HEK293 (cell line): ENCODE data around the gene DOK6.

Source experiments
- CTCF ChIA-PET: fragments of 350-600 bp; formaldehyde crosslinking; extraction: SDS; loops from one replicate; lab custom pipeline; 2021; ENCODE audit warnings: antibody characterized with exemption; lab: Yijun Ruan, JAX
- POLR2A ChIA-PET: fragments of 300-600 bp; formaldehyde crosslinking; extraction: SDS; loops from one replicate; lab custom pipeline; 2020; ENCODE audit warnings: antibody characterized with exemption, inconsistent platforms; lab: Yijun Ruan, JAX
- H3K27ac ChIP-seq: fragments of 200-500 bp; sonication (Bioruptor generic); 2 replicates; pipeline ENCODE4 v1.5.1; 2014; ENCODE audit warnings: low read depth, low read length, control low read depth, inconsistent platforms; ENCODE audit errors: extremely low read depth
- H3K36me3 ChIP-seq, 2 experiments: fragments of 200-500 bp in 1 of 2; sonication (Bioruptor generic) in 1 of 2; 1 replicate in 1 of 2; 2 replicates in 1 of 2; pipeline ENCODE4 v1.5.1; 2014 to 2017; ENCODE audit warnings: inconsistent platforms in 2 of 2, low read length in 2 of 2; ENCODE audit not compliant: control insufficient read depth in 2 of 2, insufficient read depth in 1 of 2
- H3K4me1 ChIP-seq: fragments of 200-500 bp; sonication (Bioruptor generic); 2 replicates; pipeline ENCODE4 v1.5.1; 2014; ENCODE audit warnings: mild to moderate bottlenecking, low read length, inconsistent platforms; ENCODE audit not compliant: control insufficient read depth, insufficient read depth
- H3K4me3 ChIP-seq: 2 replicates; pipeline ENCODE4 v1.5.1; 2011; ENCODE audit warnings: low read depth, mild to moderate bottlenecking, control low read depth, low read length, moderate library complexity
- H3K9me3 ChIP-seq: fragments of 200-500 bp; sonication (Bioruptor generic); 2 replicates; pipeline ENCODE4 v1.5.1; 2014; ENCODE audit warnings: low read depth, low read length, inconsistent platforms; ENCODE audit not compliant: control insufficient read depth, insufficient read depth
- HOXC10 ChIP-seq: sonication (generic); formaldehyde crosslinking; IDR thresholded peaks from 2 replicates; pipeline ENCODE4 v1.8.1; 2023; ENCODE audit warnings: mild to moderate bottlenecking, missing genetic modification reagents
- SP2 ChIP-seq: fragments of 450-650 bp; formaldehyde crosslinking; IDR thresholded peaks from 2 replicates; pipeline ENCODE4 v1.5.1; 2016; ENCODE audit warnings: missing biosample characterization, missing genetic modification characterization
- TRIM28 ChIP-seq: IDR thresholded peaks from 2 replicates; pipeline ENCODE4 v1.6.1; 2011; ENCODE audit warnings: low read length, control low read depth, borderline replicate concordance
- ZNF19 ChIP-seq: fragments of 450-650 bp; formaldehyde crosslinking; IDR thresholded peaks from 2 replicates; pipeline ENCODE4; 2016; ENCODE audit warnings: missing biosample characterization, missing genetic modification characterization, low read depth
- ZNF202 ChIP-seq: fragments of 450-650 bp; formaldehyde crosslinking; IDR thresholded peaks from 2 replicates; pipeline ENCODE4 v1.5.1; 2016; ENCODE audit warnings: missing biosample characterization, missing genetic modification characterization, borderline replicate concordance
- ZNF248 ChIP-seq: fragments of 450-650 bp; formaldehyde crosslinking; IDR thresholded peaks from 2 replicates; pipeline ENCODE4 v1.5.1; 2017; ENCODE audit warnings: missing biosample characterization, missing genetic modification characterization
- ZNF366 ChIP-seq: fragments of 450-650 bp; formaldehyde crosslinking; conservative IDR thresholded peaks from 2 replicates; pipeline ENCODE4 v1.5.1; 2016; ENCODE audit warnings: missing biosample characterization, missing genetic modification characterization
- ZNF391 ChIP-seq: fragments of 450-650 bp; formaldehyde crosslinking; IDR thresholded peaks from 2 replicates; pipeline ENCODE4 v1.5.1; 2016; ENCODE audit warnings: low read depth, missing biosample characterization, missing genetic modification characterization, borderline replicate concordance
- ZNF654 ChIP-seq: fragments of 450-650 bp; formaldehyde crosslinking; IDR thresholded peaks from 2 replicates; pipeline ENCODE4 v1.5.1; 2016; ENCODE audit warnings: low read depth, missing biosample characterization, missing genetic modification characterization
- ZNF664 ChIP-seq: fragments of 450-650 bp; formaldehyde crosslinking; IDR thresholded peaks from 2 replicates; pipeline ENCODE4 v1.5.1; 2016; ENCODE audit warnings: missing biosample characterization, missing genetic modification characterization
- ZNF76 ChIP-seq: fragments of 450-650 bp; formaldehyde crosslinking; IDR thresholded peaks from 2 replicates; pipeline ENCODE4; 2016; ENCODE audit warnings: low read depth, missing biosample characterization, missing genetic modification characterization, borderline replicate concordance
- ZNF791 ChIP-seq: fragments of 450-650 bp; formaldehyde crosslinking; IDR thresholded peaks from 2 replicates; pipeline ENCODE4 v1.5.1; 2016; ENCODE audit warnings: missing biosample characterization, missing genetic modification characterization
- ZNF792 ChIP-seq: fragments of 450-650 bp; formaldehyde crosslinking; IDR thresholded peaks from 2 replicates; pipeline ENCODE4 v1.5.1; 2016; ENCODE audit warnings: missing biosample characterization, missing genetic modification characterization
- ZNF837 ChIP-seq: fragments of 450-650 bp; formaldehyde crosslinking; IDR thresholded peaks from 2 replicates; pipeline ENCODE4 v1.5.1; 2016; ENCODE audit warnings: missing biosample characterization, missing genetic modification characterization
- ZSCAN16 ChIP-seq: fragments of 450-650 bp; formaldehyde crosslinking; IDR thresholded peaks from 2 replicates; pipeline ENCODE4 v1.5.1; 2016; ENCODE audit warnings: missing biosample characterization, missing genetic modification characterization
- TF ChIP-seq, protein P1 (sequence below): fragments of 450-650 bp; formaldehyde crosslinking; IDR thresholded peaks from 2 replicates; pipeline ENCODE4 v1.5.1; 2016; ENCODE audit warnings: missing biosample characterization, missing genetic modification characterization, low read depth
- TF ChIP-seq, protein P2 (sequence below): fragments of 450-650 bp; formaldehyde crosslinking; IDR thresholded peaks from 2 replicates; pipeline ENCODE4 v1.5.1; 2016; ENCODE audit warnings: missing biosample characterization, missing genetic modification characterization
- TF ChIP-seq, protein P3 (sequence below): fragments of 450-650 bp; formaldehyde crosslinking; IDR thresholded peaks from 2 replicates; pipeline ENCODE4 v1.5.1; 2017; ENCODE audit warnings: missing biosample characterization, missing genetic modification characterization
- TF ChIP-seq, protein P4 (sequence below): fragments of 450-650 bp; formaldehyde crosslinking; optimal IDR thresholded peaks from 2 replicates; pipeline ENCODE3; 2016; ENCODE audit warnings: missing biosample characterization, mild to moderate bottlenecking, missing genetic modification characterization
- TF ChIP-seq, protein P5 (sequence below): fragments of 450-650 bp; formaldehyde crosslinking; IDR thresholded peaks from 2 replicates; pipeline ENCODE4 v1.5.1; 2016; ENCODE audit warnings: missing biosample characterization, missing genetic modification characterization
- TF ChIP-seq, protein P6 (sequence below): fragments of 450-650 bp; formaldehyde crosslinking; IDR thresholded peaks from 2 replicates; pipeline ENCODE4 v1.5.1; 2016; ENCODE audit warnings: missing biosample characterization, missing genetic modification characterization

Gene DOK6

DNA sequence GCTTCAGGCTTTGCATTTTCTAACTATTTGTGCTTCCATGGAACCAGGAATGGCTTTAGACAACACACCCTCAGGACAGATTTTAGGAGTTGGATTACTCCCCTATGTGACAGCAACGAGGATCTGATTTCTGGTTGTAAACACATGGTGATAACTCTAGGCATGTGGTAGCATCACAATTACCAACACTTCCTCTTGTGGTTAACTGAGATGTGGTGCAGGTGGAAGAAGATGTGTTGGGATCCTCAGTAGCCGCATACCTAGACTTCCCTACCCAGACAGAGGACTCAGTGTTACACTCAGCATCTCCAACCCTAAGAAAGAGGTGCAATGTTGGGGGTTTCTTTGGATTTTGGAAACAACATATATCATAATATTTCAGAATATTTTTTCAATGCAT, 234.8 kb downstream of the DOK6 start:
- no peaks in the 10 kb centered on the region for H3K36me3 ChIP-seq
- no peaks in the 10 kb centered on the region for H3K4me1 ChIP-seq
- CTCF ChIA-PET, result no interaction called here
- no peak overlapping the region for H3K27ac ChIP-seq
- H3K4me3 ChIP-seq, result no peak overlapping the region
- H3K9me3 ChIP-seq, result no peaks in the 10 kb centered on the region
- POLR2A ChIA-PET, result no interaction called here
- TF ChIP-seq TRIM28 (no peak), ZNF76 (tag by site-specific recombination) (no peak), ZNF391 (no peak), ZNF19 (no peak), ZNF837 (no peak), ZNF366 (tag by site-specific recombination) (no peak), SP2 (tag by site-specific recombination) (no peak)
- TF ChIP-seq, protein P1, sequence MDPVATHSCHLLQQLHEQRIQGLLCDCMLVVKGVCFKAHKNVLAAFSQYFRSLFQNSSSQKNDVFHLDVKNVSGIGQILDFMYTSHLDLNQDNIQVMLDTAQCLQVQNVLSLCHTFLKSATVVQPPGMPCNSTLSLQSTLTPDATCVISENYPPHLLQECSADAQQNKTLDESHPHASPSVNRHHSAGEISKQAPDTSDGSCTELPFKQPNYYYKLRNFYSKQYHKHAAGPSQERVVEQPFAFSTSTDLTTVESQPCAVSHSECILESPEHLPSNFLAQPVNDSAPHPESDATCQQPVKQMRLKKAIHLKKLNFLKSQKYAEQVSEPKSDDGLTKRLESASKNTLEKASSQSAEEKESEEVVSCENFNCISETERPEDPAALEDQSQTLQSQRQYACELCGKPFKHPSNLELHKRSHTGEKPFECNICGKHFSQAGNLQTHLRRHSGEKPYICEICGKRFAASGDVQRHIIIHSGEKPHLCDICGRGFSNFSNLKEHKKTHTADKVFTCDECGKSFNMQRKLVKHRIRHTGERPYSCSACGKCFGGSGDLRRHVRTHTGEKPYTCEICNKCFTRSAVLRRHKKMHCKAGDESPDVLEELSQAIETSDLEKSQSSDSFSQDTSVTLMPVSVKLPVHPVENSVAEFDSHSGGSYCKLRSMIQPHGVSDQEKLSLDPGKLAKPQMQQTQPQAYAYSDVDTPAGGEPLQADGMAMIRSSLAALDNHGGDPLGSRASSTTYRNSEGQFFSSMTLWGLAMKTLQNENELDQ (tag by site-specific recombination), result no peak
- TF ChIP-seq, protein P2, sequence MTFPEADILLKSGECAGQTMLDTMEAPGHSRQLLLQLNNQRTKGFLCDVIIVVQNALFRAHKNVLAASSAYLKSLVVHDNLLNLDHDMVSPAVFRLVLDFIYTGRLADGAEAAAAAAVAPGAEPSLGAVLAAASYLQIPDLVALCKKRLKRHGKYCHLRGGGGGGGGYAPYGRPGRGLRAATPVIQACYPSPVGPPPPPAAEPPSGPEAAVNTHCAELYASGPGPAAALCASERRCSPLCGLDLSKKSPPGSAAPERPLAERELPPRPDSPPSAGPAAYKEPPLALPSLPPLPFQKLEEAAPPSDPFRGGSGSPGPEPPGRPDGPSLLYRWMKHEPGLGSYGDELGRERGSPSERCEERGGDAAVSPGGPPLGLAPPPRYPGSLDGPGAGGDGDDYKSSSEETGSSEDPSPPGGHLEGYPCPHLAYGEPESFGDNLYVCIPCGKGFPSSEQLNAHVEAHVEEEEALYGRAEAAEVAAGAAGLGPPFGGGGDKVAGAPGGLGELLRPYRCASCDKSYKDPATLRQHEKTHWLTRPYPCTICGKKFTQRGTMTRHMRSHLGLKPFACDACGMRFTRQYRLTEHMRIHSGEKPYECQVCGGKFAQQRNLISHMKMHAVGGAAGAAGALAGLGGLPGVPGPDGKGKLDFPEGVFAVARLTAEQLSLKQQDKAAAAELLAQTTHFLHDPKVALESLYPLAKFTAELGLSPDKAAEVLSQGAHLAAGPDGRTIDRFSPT (tag by site-specific recombination), result no peak
- TF ChIP-seq, protein P3, sequence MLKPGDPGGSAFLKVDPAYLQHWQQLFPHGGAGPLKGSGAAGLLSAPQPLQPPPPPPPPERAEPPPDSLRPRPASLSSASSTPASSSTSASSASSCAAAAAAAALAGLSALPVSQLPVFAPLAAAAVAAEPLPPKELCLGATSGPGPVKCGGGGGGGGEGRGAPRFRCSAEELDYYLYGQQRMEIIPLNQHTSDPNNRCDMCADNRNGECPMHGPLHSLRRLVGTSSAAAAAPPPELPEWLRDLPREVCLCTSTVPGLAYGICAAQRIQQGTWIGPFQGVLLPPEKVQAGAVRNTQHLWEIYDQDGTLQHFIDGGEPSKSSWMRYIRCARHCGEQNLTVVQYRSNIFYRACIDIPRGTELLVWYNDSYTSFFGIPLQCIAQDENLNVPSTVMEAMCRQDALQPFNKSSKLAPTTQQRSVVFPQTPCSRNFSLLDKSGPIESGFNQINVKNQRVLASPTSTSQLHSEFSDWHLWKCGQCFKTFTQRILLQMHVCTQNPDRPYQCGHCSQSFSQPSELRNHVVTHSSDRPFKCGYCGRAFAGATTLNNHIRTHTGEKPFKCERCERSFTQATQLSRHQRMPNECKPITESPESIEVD (tag by site-specific recombination), result no peak
- TF ChIP-seq, all 188 proteins: peak for 0

DNA sequence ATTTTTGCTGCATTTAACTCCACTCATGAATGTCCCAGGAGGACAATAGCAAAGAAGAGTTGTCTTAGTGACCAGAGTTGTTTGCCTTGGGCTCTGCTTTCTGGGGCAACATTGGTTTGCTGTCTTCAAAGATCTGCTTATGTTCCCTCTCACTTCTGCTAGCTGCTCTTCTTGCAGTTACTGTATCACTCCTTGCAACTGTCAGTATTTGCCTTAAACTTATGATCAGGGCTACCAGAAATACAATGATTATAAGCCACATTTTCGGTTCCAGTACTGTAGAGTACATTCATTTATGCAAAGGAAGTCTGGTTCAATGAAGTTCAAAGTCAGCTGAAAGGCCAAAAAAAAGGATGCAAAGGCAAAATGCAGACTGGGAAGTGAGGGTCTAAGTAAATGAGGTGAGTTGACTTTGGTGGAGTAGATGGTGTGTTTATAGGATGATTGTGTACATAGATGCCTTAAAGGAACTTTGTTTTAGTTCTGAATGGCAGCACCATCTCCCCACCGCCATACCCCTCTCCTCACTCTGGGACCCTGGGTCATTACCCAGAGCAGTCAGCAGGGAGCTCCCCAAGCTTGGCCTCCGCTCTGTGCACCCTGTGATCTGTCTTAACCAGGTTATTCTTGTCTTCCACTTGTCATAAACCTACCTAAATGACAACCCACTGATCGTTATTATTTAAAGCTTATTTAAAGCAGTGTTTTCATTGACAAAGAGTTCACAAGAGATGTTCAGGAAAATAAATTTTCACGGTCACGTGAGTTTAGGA, 236.0 kb downstream of the DOK6 start:
- Histone ChIP-seq H3K4me1 (no peaks in the 10 kb centered on the region), H3K9me3 (no peaks in the 10 kb centered on the region), H3K36me3 (no peaks in the 10 kb centered on the region), H3K27ac (no peak overlapping the region), H3K4me3 (no peak overlapping the region)
- POLR2A ChIA-PET, result no interaction called here
- TF ChIP-seq ZNF654 (tag by site-specific recombination) (0 out of 2 replicates have a peak, but pooled peaks have one; percentile 7), ZSCAN16 (tag by site-specific recombination) (no peak)
- CTCF ChIA-PET, result interaction anchor here (0.6 to 0.7 kb wide), 2 partner anchors 460 to 566 kb away, joined by 3 to 5 read pairs; no protein-coding TSS in a partner anchor

DNA sequence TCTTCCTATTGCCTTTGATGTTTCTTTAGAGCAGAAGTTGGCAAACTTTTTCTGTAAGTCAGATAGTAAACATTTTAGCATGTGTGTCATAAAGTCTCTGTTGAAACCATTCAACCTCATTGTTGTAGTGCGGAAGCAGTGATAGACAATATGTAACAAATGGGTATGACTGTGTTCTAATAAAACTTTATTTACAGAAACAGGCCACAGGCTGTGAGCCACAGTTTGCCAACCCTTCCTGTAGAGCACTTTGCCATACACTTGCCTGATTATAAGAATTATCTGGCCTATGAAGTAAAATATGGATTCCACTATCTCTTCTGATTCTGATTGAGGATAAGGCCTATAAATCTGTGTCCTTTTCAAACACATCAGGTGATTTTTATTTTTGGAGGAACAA, 237.4 kb downstream of the DOK6 start:
- Histone ChIP-seq H3K4me1 (no peaks in the 10 kb centered on the region), H3K9me3 (no peaks in the 10 kb centered on the region), H3K4me3 (no peak overlapping the region), H3K36me3 (no peaks in the 10 kb centered on the region), H3K27ac (no peak overlapping the region)
- POLR2A ChIA-PET, result no interaction called here
- CTCF ChIA-PET, result interaction anchor here (0.6 to 1.4 kb wide), 3 partner anchors 448 to 941 kb away, joined by 3 to 4 read pairs (median 3); no protein-coding TSS in a partner anchor
- TF ChIP-seq ZNF792 (tag by site-specific recombination) (no peak), ZNF202 (no peak), ZNF248 (no peak), ZNF391 (no peak), ZNF664 (tag by site-specific recombination) (no peak), HOXC10 (no peak), TRIM28 (no peak), ZNF791 (tag by site-specific recombination) (no peak)
- TF ChIP-seq, protein P4, sequence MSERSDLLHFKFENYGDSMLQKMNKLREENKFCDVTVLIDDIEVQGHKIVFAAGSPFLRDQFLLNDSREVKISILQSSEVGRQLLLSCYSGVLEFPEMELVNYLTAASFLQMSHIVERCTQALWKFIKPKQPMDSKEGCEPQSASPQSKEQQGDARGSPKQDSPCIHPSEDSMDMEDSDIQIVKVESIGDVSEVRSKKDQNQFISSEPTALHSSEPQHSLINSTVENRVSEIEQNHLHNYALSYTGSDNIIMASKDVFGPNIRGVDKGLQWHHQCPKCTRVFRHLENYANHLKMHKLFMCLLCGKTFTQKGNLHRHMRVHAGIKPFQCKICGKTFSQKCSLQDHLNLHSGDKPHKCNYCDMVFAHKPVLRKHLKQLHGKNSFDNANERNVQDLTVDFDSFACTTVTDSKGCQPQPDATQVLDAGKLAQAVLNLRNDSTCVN (tag by site-specific recombination), result no peak
- TF ChIP-seq, protein P5, sequence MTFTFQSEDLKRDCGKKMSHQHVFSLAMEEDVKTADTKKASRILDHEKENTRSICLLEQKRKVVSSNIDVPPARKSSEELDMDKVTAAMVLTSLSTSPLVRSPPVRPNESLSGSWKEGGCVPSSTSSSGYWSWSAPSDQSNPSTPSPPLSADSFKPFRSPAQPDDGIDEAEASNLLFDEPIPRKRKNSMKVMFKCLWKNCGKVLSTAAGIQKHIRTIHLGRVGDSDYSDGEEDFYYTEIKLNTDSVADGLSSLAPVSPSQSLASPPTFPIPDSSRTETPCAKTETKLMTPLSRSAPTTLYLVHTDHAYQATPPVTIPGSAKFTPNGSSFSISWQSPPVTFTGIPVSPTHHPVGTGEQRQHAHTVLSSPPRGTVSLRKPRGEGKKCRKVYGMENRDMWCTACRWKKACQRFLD, result no peak
- TF ChIP-seq, protein P6, sequence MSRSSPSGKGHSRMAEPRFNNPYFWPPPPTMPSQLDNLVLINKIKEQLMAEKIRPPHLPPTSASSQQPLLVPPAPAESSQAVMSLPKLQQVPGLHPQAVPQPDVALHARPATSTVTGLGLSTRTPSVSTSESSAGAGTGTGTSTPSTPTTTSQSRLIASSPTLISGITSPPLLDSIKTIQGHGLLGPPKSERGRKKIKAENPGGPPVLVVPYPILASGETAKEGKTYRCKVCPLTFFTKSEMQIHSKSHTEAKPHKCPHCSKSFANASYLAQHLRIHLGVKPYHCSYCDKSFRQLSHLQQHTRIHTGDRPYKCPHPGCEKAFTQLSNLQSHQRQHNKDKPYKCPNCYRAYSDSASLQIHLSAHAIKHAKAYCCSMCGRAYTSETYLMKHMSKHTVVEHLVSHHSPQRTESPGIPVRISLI (tag by site-specific recombination), result no peak
